Measurements from ENCODE around the gene IFT74. TPM values are rescaled to one million over a fixed set of nuclear protein-coding genes. Genes with fewer than 3 reads are reported as not detected.

Gene IFT74
- total RNA-seq, 1 experiment from 2014 or later: 15.2 TPM

DNA sequence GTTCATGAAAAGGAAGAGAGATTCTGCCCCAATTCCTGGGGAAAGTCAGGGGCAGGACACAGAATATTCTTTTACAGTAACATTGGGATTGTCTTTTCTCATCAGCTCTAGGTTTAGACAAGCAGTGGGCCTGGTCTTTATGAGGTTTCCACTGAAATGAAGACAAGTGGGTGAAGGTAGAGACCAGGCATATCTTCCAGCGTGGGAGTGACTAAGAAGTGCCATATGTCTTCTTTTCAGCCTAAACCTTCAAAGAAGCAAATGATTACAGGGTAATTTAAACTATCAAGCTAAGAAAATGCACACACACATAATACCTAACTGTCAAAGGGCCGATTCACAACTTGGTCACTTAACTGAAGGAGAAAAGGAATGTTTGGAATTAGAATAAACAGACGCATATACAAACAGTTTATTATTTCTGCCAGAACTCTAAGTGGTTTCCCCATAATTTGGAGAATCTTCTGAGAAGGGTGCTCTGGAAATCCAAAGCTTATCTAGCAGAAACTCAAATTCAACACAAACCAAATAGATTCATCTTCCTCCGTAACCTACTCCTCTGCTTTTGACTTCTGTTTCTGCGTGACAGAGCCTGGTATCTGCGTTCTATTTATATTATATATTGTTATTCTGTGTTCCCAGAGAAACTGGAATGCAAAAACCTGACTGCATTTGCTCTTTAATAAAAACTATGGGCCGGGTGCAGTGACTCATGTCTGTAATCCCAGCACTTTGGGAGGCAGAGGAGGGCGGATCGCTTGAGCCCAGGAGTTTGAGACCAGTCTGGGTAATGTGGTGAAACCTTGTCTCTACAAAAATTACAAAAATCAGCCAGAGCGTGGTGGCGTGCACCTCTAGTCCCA is 130.8 kb downstream of the IFT74 start (continued):
- TF ChIP-seq USF1 (CRISPR knock-in tag; IDR thresholded peaks at IDR 0.05) (no peak), TP53 (CRISPR knock-in tag; IDR thresholded peaks at IDR 0.05) (no peak), NR1H2 (CRISPR knock-in tag; IDR thresholded peaks at IDR 0.05) (no peak), AR (CRISPR knock-in tag; IDR thresholded peaks at IDR 0.05) (no peak), GRHL2 (CRISPR knock-in tag; IDR thresholded peaks at IDR 0.05; ENCODE audit: insufficient replicate concordance, severe bottlenecking) (no peak), NFATC4 (CRISPR knock-in tag; IDR thresholded peaks at IDR 0.05) (no peak), SOX15 (CRISPR knock-in tag; IDR thresholded peaks at IDR 0.05) (no peak)
- TF ChIP-seq, protein P1, sequence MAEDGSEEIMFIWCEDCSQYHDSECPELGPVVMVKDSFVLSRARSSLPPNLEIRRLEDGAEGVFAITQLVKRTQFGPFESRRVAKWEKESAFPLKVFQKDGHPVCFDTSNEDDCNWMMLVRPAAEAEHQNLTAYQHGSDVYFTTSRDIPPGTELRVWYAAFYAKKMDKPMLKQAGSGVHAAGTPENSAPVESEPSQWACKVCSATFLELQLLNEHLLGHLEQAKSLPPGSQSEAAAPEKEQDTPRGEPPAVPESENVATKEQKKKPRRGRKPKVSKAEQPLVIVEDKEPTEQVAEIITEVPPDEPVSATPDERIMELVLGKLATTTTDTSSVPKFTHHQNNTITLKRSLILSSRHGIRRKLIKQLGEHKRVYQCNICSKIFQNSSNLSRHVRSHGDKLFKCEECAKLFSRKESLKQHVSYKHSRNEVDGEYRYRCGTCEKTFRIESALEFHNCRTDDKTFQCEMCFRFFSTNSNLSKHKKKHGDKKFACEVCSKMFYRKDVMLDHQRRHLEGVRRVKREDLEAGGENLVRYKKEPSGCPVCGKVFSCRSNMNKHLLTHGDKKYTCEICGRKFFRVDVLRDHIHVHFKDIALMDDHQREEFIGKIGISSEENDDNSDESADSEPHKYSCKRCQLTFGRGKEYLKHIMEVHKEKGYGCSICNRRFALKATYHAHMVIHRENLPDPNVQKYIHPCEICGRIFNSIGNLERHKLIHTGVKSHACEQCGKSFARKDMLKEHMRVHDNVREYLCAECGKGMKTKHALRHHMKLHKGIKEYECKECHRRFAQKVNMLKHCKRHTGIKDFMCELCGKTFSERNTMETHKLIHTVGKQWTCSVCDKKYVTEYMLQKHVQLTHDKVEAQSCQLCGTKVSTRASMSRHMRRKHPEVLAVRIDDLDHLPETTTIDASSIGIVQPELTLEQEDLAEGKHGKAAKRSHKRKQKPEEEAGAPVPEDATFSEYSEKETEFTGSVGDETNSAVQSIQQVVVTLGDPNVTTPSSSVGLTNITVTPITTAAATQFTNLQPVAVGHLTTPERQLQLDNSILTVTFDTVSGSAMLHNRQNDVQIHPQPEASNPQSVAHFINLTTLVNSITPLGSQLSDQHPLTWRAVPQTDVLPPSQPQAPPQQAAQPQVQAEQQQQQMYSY (CRISPR knock-in tag; IDR thresholded peaks at IDR 0.05): no peak

DNA sequence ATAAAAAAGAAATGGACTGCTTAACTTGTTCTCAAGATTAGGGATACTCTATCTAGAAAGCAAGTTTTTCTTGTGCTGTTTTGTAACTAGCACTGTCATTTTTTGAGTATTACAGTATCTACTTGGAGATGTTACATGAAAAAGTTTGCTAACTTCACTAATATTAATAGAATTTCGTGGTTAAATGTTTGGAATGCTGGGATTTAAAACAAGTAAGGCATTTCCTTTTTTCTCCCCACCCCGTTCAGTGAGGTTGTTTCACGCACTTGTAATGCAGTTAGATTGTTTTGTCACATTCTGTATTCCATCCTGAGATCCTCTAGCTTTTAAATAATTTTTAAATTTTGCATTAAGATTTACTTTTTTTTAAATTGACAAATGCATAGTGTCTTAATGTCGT is 132.8 kb downstream of the IFT74 start:
- Mint-ChIP-seq H3K9me3 (peaks cover 10% of the 10 kb centered on the region), H3K27me3 (ENCODE audit: low read depth) (no peaks in the 10 kb centered on the region), H3K36me3 (peaks cover 4% of the 10 kb centered on the region), H3K27ac (no peak overlapping the region), H3K4me3 (no peak overlapping the region), H3K4me1 (no peaks in the 10 kb centered on the region)
- DNase-seq (ENCODE audit: low spot score) (no peak), ATAC-seq (no peak)
- POLR2A ChIA-PET: no interaction called here
- TF ChIP-seq SOX15 (CRISPR knock-in tag; IDR thresholded peaks at IDR 0.05): no peak
- no peak for TF ChIP-seq JUN (CRISPR knock-in tag; IDR thresholded peaks at IDR 0.05)
- TF ChIP-seq, protein P2, sequence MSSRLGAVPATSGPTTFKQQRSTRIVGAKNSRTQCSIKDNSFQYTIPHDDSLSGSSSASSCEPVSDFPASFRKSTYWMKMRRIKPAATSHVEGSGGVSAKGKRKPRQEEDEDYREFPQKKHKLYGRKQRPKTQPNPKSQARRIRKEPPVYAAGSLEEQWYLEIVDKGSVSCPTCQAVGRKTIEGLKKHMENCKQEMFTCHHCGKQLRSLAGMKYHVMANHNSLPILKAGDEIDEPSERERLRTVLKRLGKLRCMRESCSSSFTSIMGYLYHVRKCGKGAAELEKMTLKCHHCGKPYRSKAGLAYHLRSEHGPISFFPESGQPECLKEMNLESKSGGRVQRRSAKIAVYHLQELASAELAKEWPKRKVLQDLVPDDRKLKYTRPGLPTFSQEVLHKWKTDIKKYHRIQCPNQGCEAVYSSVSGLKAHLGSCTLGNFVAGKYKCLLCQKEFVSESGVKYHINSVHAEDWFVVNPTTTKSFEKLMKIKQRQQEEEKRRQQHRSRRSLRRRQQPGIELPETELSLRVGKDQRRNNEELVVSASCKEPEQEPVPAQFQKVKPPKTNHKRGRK (CRISPR knock-in tag; IDR thresholded peaks at IDR 0.05; ENCODE audit: borderline replicate concordance): no peak
- no peak for TF ChIP-seq NFATC4 (CRISPR knock-in tag; IDR thresholded peaks at IDR 0.05)
- TF ChIP-seq, protein P3, sequence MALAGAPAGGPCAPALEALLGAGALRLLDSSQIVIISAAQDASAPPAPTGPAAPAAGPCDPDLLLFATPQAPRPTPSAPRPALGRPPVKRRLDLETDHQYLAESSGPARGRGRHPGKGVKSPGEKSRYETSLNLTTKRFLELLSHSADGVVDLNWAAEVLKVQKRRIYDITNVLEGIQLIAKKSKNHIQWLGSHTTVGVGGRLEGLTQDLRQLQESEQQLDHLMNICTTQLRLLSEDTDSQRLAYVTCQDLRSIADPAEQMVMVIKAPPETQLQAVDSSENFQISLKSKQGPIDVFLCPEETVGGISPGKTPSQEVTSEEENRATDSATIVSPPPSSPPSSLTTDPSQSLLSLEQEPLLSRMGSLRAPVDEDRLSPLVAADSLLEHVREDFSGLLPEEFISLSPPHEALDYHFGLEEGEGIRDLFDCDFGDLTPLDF (CRISPR knock-in tag; IDR thresholded peaks at IDR 0.05): no peak
- TF ChIP-seq CBFB (CRISPR knock-in tag; IDR thresholded peaks at IDR 0.05; ENCODE audit: low read depth): no peak
- no peak for TF ChIP-seq E2F4 (CRISPR knock-in tag; IDR thresholded peaks at IDR 0.05; ENCODE audit: borderline replicate concordance, low read depth)
- CTCF ChIA-PET: no interaction called here

All from WTC11 (cell line).